OCI-LY3 (cell line): ENCODE measurements around the gene ACSL6.

ENCODE experiments used
- CTCF ChIP-seq: fragments of 200-600, 300-600 bp; sonication (generic); IDR thresholded peaks from 2 replicates; pipeline ENCODE4 v1.5.1; 2014; ENCODE audit warnings: antibody characterized with exemption, low read length, low read depth
- EZH2phosphoT487 ChIP-seq: fragments of 200-600 bp; shearing (Covaris generic); IDR thresholded peaks from 2 replicates; pipeline ENCODE4 v1.6.1; 2018; ENCODE audit warnings: antibody characterized with exemption, mixed run types, low read depth

GRCh38 chr5:132000241-132000490, 11.3 kb downstream of the ACSL6 start:
- no peak for TF ChIP-seq CTCF
- TF ChIP-seq EZH2phosphoT487 = no peak
